GM12878 (cell line): ENCODE data around the gene HERPUD1. TPM values are rescaled to one million over a fixed set of nuclear protein-coding genes. Genes with fewer than 3 reads are reported as not detected.

Experiments
- ATAC-seq: fragments of 200-7000 bp; cut with Tn5 transposase; 3 replicates; pipeline ENCODE4 v1.9.1; 2020; ENCODE audit warnings: mild to moderate bottlenecking, moderate library complexity
- BruUV-seq: library from RNA; stranded (reverse); fragments of 400-500 nt; replicated peaks from 2 replicates; lab custom pipeline; 2021; lab: Mats Ljungman, UMichigan
- CTCF ChIA-PET: fragments of 300-600 bp; sonication (Branson Sonifier 250); formaldehyde crosslinking; extraction: SDS; loops from one replicate; lab custom pipeline; 2021; ENCODE audit warnings: inconsistent platforms; lab: Yijun Ruan, JAX
- POLR2A ChIA-PET: fragments of 350-600 bp; formaldehyde crosslinking; extraction: SDS; loops from one replicate; lab custom pipeline; 2021; ENCODE audit warnings: inconsistent platforms; lab: Charles Lee
- RAD21 ChIA-PET: fragments of 300-600 bp; sonication (Branson Sonifier 250); formaldehyde crosslinking; loops from one replicate; lab custom pipeline; 2023; ENCODE audit warnings: antibody characterized with exemption; ENCODE audit not compliant: unreplicated experiment; lab: Charles Lee
- SMC1A ChIA-PET: fragments of 300-600 bp; sonication (Branson Sonifier 250); formaldehyde crosslinking; loops from one replicate; lab custom pipeline; 2023; ENCODE audit not compliant: unreplicated experiment, uncharacterized antibody; lab: Charles Lee
- DNase-seq: peaks from one replicate; pipeline ENCODE4 v3.0.0-alpha.2; 2011; ENCODE audit warnings: low read depth, low spot score
- FAIRE-seq: peaks from 3 replicates; lab custom pipeline; 2011; peaks lifted over from hg19 to GRCh38; lab: Jason Lieb, UNC
- H2AFZ ChIP-seq: 2 replicates; pipeline ENCODE4 v1.6.0; 2011; ENCODE audit warnings: low read depth, low read length, control low read depth; ENCODE audit not compliant: control insufficient read depth
- H3K27ac ChIP-seq: 2 replicates; pipeline ENCODE4 v1.5.1; 2011; ENCODE audit warnings: control low read depth; ENCODE audit not compliant: control insufficient read depth, insufficient read depth
- H3K27me3 ChIP-seq, 2 experiments: replicated peaks in 1 of 2; 2 replicates each; pipeline versions ENCODE4 v1.6.0 to v1.6.1; 2011; ENCODE audit warnings: low read length in 1 of 2; ENCODE audit not compliant: control insufficient read depth in 2 of 2, insufficient read depth in 2 of 2
- H3K36me3 ChIP-seq, 2 experiments: 2 replicates each; pipeline ENCODE4 v1.5.1; 2011; ENCODE audit warnings: low read length in 1 of 2; ENCODE audit not compliant: control insufficient read depth in 2 of 2, insufficient read depth in 2 of 2
- H3K4me1 ChIP-seq: 2 replicates; pipeline ENCODE4 v1.6.1; 2011; ENCODE audit warnings: mild to moderate bottlenecking, low read length, moderate library complexity, mixed read lengths; ENCODE audit not compliant: control insufficient read depth, insufficient read depth
- H3K4me2 ChIP-seq: 2 replicates; pipeline ENCODE4 v1.6.0; 2011; ENCODE audit warnings: control low read depth; ENCODE audit not compliant: control insufficient read depth, insufficient read depth
- H3K4me3 ChIP-seq: fragments of 200-600 bp; sonication (generic); 2 replicates; pipeline ENCODE4 v1.5.1; 2016
- H3K79me2 ChIP-seq: 2 replicates; pipeline ENCODE4 v1.6.0; 2011; ENCODE audit warnings: low read length; ENCODE audit not compliant: control insufficient read depth, insufficient read depth
- H3K9ac ChIP-seq: 2 replicates; pipeline ENCODE4 v1.8.0; 2011; ENCODE audit warnings: low read length, control low read depth, mixed read lengths; ENCODE audit not compliant: control insufficient read depth, insufficient read depth
- H3K9me3 ChIP-seq: replicated peaks from 3 replicates; pipeline ENCODE4 v1.5.1; 2011; ENCODE audit warnings: mild to moderate bottlenecking, low read length; ENCODE audit not compliant: control insufficient read depth, insufficient read depth
- H4K20me1 ChIP-seq: 2 replicates; pipeline ENCODE4 v1.6.0; 2011; ENCODE audit not compliant: control insufficient read depth, insufficient read depth
- BRCA1 ChIP-seq: IDR thresholded peaks from 2 replicates; pipeline ENCODE4 v1.6.1; 2011; ENCODE audit warnings: low read depth, low read length, improper control_type of control experiment
- CEBPB ChIP-seq, 2 experiments: fragments of 150-350 bp in 1 of 2; IDR thresholded peaks; 2 replicates each; pipeline ENCODE4 v1.6.1; 2012 to 2014; ENCODE audit warnings: low read depth in 2 of 2, low read length in 2 of 2, borderline replicate concordance in 1 of 2, inconsistent platforms in 1 of 2
- CUX1 ChIP-seq: IDR thresholded peaks from 2 replicates; pipeline ENCODE4 v1.6.1; 2012; ENCODE audit warnings: improper control_type of control experiment, low read depth, low read length; ENCODE audit not compliant: insufficient replicate concordance
- DPF2 ChIP-seq: fragments of 450-650 bp; IDR thresholded peaks from 2 replicates; pipeline ENCODE4 v1.6.1; 2017; ENCODE audit warnings: mild to moderate bottlenecking
- EGR1 ChIP-seq, 2 experiments: IDR thresholded peaks; 1 replicate in 1 of 2; 2 replicates in 1 of 2; pipeline ENCODE4 v1.6.1; 2011 to 2012; ENCODE audit warnings: low read depth in 2 of 2, low read length in 2 of 2, borderline replicate concordance in 1 of 2, mild to moderate bottlenecking in 1 of 2, moderate library complexity in 1 of 2
- EZH2 ChIP-seq: IDR thresholded peaks from 2 replicates; pipeline ENCODE4 v1.6.1; 2012; ENCODE audit warnings: low read depth, mild to moderate bottlenecking, control low read depth, inconsistent platforms, low read length, borderline replicate concordance; ENCODE audit not compliant: control insufficient read depth
- GABPA ChIP-seq: IDR thresholded peaks from 2 replicates; pipeline ENCODE4 v1.6.1; 2014; ENCODE audit warnings: antibody characterized with exemption, low read depth, mild to moderate bottlenecking, inconsistent platforms
- IRF5 ChIP-seq: fragments of 450-650 bp; IDR thresholded peaks from 2 replicates; pipeline ENCODE4 v1.6.1; 2017; ENCODE audit warnings: borderline replicate concordance
- NFIC ChIP-seq: IDR thresholded peaks from 2 replicates; pipeline ENCODE4 v1.6.1; 2012; ENCODE audit warnings: low read depth, mild to moderate bottlenecking, inconsistent platforms, low read length, moderate library complexity
- NRF1 ChIP-seq: conservative IDR thresholded peaks from 2 replicates; pipeline ENCODE4 v1.6.1; 2011; ENCODE audit warnings: mild to moderate bottlenecking, low read depth, low read length, improper control_type of control experiment
- POLR2A ChIP-seq: IDR thresholded peaks from 2 replicates; pipeline ENCODE4 v1.6.1; 2011; ENCODE audit warnings: low read depth, mild to moderate bottlenecking, low read length
- POLR2AphosphoS2 ChIP-seq: IDR thresholded peaks from 2 replicates; pipeline ENCODE4 v1.6.1; 2011; ENCODE audit warnings: low read depth, mild to moderate bottlenecking, low read length, improper control_type of control experiment, moderate library complexity
- RFX5 ChIP-seq: IDR thresholded peaks from 2 replicates; pipeline ENCODE4 v1.6.1; 2011; ENCODE audit warnings: low read depth, low read length, improper control_type of control experiment
- SIN3A ChIP-seq: IDR thresholded peaks from 2 replicates; pipeline ENCODE4 v1.6.1; 2012; ENCODE audit warnings: low read depth, low read length, improper control_type of control experiment
- SIX5 ChIP-seq: IDR thresholded peaks from 2 replicates; pipeline ENCODE4 v1.6.1; 2011; ENCODE audit warnings: mild to moderate bottlenecking, low read depth, low read length, moderate library complexity; ENCODE audit not compliant: severe bottlenecking
- SMAD1 ChIP-seq: fragments of 450-650 bp; IDR thresholded peaks from 2 replicates; pipeline ENCODE4 v1.6.1; 2018; ENCODE audit warnings: mild to moderate bottlenecking, low read depth; ENCODE audit not compliant: partially characterized antibody
- SP1 ChIP-seq: IDR thresholded peaks from one replicate; pipeline ENCODE4 v1.6.1; 2011; ENCODE audit warnings: low read depth, low read length
- WRNIP1 ChIP-seq: IDR thresholded peaks from 2 replicates; pipeline ENCODE4 v1.6.1; 2011; ENCODE audit warnings: low read depth, low read length, improper control_type of control experiment, borderline replicate concordance
- WGBS: methylation state at CpG from one replicate; pipeline ENCODE4 v1.1.6; 2016; ENCODE audit warnings: low lambda C conversion rate; ENCODE audit not compliant: insufficient replicate concordance, insufficient coverage; ENCODE audit errors: missing lambda C conversion rate; 5-methylcytosine and 5-hydroxymethylcytosine counted together
- in situ Hi-C: fragments of 300-500 bp; cut with MboI; formaldehyde crosslinking; loops from 9 replicates; pipeline ENCODE4 v1.14.3; 2018; ENCODE audit warnings: mixed read lengths
- intact Hi-C: fragments of 100-400 bp; cut with micrococcal nuclease; formaldehyde crosslinking; loops from one replicate; pipeline ENCODE4 v1.14.2; 2022; ENCODE audit not compliant: unreplicated experiment
- polyA plus RNA-seq, 11 experiments: library from polyadenylated mRNA; depleted of rRNA in 4 of 11; unstranded in 6 of 11; stranded (reverse) in 5 of 11; fragments of >200 nt; fragmentation: Nextera tagmentation in 4 of 11; fragmentation: Illumina TruSeq in 1 of 11; extraction: Ambion mirVana in 4 of 11; extraction: Trizol in 1 of 11; gene quantifications; 1 replicate in 1 of 11; 2 replicates in 10 of 11; pipeline versions ENCODE4 v1.2.1 to v1.2.3, GENCODE V29; 2011 to 2016; ENCODE audit warnings: inconsistent platforms in 2 of 11, missing spikeins in 2 of 11, low read depth in 1 of 11
- total RNA-seq, 4 experiments: library from RNA; depleted of rRNA in 3 of 4; stranded (reverse); fragments of >200 nt in 3 of 4; fragmentation: Illumina TruSeq in 1 of 4; extraction: Trizol in 1 of 4; gene quantifications; 2 replicates each; pipeline versions ENCODE4 v1.2.1 to v1.2.3, GENCODE V29; 2013 to 2021

HERPUD1 gene
- total and polyA plus RNA-seq, 10 of the 15 experiments (the other 5 are each of a cell fraction or from before 2014, with no cell fraction given) = 32.6 to 212 (median 122) TPM

GRCh38 chr16:56956076-56956475 lies 24.1 kb downstream of the HERPUD1 start:
- ChIA-PET POLR2A (no interaction called here), SMC1A (interaction anchor here (2.1 kb wide), 1 partner anchor 9 kb away, joined by 4 read pairs; no protein-coding TSS in a partner anchor), RAD21 (no interaction called here), CTCF (interaction anchor here (0.9 to 6.3 kb wide), 2 partner anchors 90 to 92 kb away, joined by 6 to 247 read pairs; partner anchors contain the start of gene SLC12A3)
- in situ Hi-C loops = no loop called here
- BruUV-seq = no TSS peak
- H4K20me1 ChIP-seq = no peaks in the 10 kb centered on the region
- H3K4me1 ChIP-seq = peaks cover 8% of the 10 kb centered on the region
- no peak overlapping the region for H3K4me3 ChIP-seq
- no peaks in the 10 kb centered on the region for H3K36me3 ChIP-seq
- DNase-seq = no peak
- no peak overlapping the region for H3K9ac ChIP-seq
- no peaks in the 10 kb centered on the region for H3K9me3 ChIP-seq
- no peak for ATAC-seq
- no peak overlapping the region for H3K27ac ChIP-seq
- no peak overlapping the region for H3K4me2 ChIP-seq
- H3K79me2 ChIP-seq = no peaks in the 10 kb centered on the region
- intact Hi-C loops = no loop called here
- 73% methylated on average over 4 of the region's 4 CpGs for WGBS
- H2AFZ ChIP-seq = no peak overlapping the region
- no peaks in the 10 kb centered on the region for H3K27me3 ChIP-seq
- no peak for FAIRE-seq
- no peak for TF ChIP-seq EGR1 (IDR thresholded peaks at IDR 0.05; ENCODE audit: borderline replicate concordance in 1 of 2, low read depth in 2 of 2, low read length in 2 of 2)
- TF ChIP-seq BRCA1 = no peak
- TF ChIP-seq GABPA = no peak
- TF ChIP-seq POLR2A = no peak
- no peak for TF ChIP-seq SMAD1
- no peak for TF ChIP-seq SP1
- TF ChIP-seq SIX5 = no peak
- no peak for TF ChIP-seq NRF1
- no peak for TF ChIP-seq POLR2AphosphoS2
- no peak for TF ChIP-seq RFX5
- TF ChIP-seq CUX1 = no peak
- TF ChIP-seq IRF5 = no peak
- TF ChIP-seq EZH2 = no peak
- TF ChIP-seq WRNIP1 = no peak
- no peak for TF ChIP-seq SIN3A
- no peak for TF ChIP-seq CEBPB (IDR thresholded peaks at IDR 0.05; ENCODE audit: borderline replicate concordance in 1 of 2, low read depth in 2 of 2, low read length in 2 of 2)
- no peak for TF ChIP-seq NFIC
- no peak for TF ChIP-seq DPF2
